Cortex of kidney (tissue), 1 donor: ENCODE data around the gene NYAP1.

Experiments
- DNase-seq: peaks from one replicate; lab custom pipeline; 2025; lab: John Stamatoyannopoulos, UW

NYAP1 gene

DNA sequence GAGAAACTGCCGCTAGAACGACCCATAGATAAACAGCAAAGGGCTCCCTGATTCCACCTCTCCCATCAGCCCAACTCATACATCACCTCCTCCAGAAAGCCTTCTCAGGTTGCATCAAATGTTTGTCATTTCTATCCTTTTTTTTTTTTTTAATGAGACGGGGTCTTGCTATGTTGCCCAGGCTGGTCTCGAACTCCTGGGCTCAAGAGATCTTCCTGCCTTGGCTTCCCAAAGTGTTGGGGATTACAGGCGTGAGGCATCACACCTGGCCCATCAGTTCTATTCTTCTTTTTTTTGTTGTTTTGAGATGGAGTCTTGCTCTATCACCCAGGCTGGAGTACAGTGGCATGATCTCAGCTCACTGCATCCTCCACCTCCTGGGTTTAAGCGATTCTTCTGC lies 26.7 kb upstream of the NYAP1 start:
- no peak for DNase-seq

- no peak for DNase-seq
Measured at GRCh38 chr7:100464210-100464660, 19.5 kb upstream of the NYAP1 start, which contains the start of gene SPACDR. Gene SPACDR (minus strand): TSS chr7:100464260. CDS start chr7:100464025, 235 bp downstream.

DNA sequence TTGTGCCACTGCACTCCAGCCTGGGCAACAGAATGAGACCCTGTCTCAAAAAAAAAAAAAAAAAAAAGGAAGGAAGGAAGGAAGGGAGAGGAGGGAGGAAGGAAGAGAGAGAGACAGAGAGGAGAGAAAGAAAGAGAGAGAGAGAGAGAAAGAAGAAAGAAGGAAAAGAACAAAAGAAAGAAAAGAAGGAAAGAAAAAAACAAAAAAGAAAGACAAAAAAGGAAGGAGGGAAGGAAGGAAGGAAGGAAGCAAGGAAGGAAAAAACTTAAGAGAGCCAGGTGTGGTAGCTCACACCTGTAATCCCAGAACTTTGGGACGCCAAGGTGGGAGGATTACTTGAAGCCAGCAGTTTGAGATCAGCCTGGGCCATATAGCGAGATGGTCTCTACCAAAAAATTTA lies 18.9 kb upstream of the NYAP1 start:
- DNase-seq = no peak

- no peak for DNase-seq
Measured at GRCh38 chr7:100465299-100465698, 18.4 kb upstream of the NYAP1 start.

- no peak for DNase-seq
Measured at GRCh38 chr7:100465702-100466311, 17.9 kb upstream of the NYAP1 start.

DNA sequence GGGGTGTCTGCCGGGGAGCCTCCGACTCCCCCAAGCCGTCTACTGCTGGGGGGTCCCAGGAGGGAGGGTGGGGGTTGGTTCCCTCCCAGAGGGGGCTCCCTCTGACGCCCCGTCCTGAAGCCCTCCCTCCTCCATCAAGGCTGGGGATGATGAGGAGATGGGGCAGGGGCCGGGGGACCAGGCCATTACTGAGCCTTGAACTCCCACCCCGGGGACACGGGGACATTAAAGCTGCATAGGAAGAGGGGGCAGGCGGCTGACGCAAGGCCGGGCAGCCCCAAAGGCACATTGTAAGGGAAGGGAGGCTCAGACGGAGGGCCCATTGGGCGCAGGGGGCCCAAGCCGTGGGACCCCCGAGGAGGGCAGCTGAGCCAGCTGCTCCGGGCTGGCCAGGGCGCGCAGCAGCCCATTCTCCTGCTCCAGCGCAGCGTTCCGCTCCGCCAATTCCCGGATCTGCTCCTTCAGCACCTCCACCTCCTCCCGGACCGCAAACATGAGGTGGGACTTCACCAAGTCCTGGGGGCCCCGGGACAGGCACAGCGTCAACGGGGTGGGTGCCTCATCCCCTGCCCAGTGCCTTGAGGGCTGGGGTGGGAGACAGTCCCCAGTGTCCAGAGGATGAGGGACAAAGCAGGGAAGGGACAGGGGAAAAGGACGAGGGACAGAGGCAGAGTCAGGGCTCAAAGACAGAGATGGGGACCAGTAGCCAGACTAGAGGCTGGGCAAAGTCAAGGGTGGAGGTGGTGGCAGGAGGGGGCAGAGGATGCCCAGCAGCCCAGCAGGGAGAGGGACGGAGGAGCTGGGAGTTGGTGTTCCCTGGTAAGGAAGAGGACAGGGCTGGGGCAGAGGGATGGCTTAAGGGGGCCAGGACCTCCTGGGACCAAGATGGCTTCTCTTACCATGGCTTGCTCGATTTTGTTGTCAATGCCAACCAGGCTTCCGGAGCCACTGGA lies 16.8 kb upstream of the NYAP1 start:
- no peak for DNase-seq

- DNase-seq = no peak
Measured at GRCh38 chr7:100467638-100468373, 15.9 kb upstream of the NYAP1 start.

- no peak for DNase-seq
Measured at GRCh38 chr7:100469227-100470044, 14.3 kb upstream of the NYAP1 start.

GRCh38 chr7:100471021-100471420 lies 12.7 kb upstream of the NYAP1 start:
- no peak for DNase-seq

- DNase-seq = no peak
Measured at GRCh38 chr7:100472121-100472851, 11.4 kb upstream of the NYAP1 start.

DNA sequence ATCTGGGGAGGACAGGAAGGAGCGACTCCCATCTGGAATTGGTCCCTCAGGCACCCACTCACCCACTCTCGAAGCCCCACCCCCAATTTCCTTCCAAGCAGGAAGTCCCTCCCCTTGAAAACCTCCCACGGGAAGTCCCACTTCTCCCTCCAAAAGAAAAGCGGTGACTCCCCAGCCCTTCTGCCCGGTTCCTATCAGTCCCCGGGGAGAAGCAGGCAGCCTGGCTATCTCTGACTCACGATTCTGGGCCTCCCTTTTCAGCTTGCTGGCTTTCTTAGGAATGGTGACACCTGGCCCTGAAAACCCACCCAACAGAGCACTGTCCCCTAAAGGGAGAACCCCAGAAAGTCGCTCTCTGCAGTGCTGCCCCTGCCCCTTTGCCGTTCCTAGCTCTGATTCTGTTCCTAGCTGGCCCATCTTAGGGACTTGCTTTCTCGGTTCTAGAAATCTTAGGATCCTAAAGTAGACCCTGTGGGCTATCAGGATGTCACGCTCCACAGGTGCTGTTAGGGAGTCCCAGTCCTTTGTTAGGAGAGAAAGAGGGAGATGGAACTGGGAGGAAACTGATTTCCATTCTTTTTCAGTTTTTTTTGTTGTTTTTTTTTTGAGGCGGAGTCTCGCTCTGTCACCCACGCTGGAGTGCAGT lies 10.8 kb upstream of the NYAP1 start:
- DNase-seq = no peak

- no peak for DNase-seq
Measured at GRCh38 chr7:100475549-100475948, 8.2 kb upstream of the NYAP1 start.

GRCh38 chr7:100476101-100476780 lies 7.5 kb upstream of the NYAP1 start:
- no peak for DNase-seq

DNA sequence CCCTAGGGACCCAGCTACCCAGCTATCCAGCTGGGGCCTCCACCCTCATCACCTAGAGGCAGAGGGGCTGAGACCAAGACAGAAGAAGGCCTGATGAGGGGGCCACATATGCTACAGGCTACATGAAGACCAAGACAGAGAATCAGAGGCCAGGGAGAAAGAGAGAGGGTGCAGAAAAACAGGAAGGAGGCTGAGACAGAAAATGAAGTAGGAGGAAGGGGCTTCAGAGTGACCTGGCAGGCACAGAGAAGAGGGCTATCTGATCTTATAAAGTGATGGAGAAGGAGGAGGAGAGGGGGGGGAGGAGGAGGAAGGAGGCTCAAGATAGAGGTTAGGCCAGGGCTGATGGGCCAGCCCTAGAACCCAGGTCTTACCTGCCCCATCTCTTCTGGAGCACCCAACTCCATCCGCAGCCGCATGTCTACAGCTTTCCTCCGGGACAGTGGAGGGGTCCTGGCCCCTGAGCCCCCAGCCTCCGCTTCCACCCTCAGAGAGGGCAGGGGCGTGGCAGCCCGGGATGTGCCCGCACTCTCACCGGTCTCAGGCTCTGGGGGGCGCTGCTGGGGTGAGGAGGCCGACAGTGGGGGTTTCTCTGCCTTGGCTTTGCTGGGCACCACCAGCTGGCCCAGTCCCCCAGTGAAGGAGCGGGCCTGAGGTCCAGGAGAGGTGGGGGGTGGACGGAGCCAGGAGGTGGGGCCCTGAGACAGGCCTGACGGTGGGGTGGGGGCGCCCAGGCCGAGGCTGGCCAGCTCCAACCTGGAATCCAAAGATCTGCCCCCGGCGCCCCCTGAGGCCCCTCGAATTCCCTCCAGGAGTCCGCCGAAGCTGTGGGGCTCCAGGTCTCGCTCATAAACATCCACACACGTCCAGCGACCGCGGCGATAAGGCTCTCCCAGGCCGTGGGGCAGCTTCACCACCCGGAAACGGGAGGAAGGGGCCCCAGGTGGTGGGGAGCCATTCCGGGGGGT lies 6.5 kb upstream of the NYAP1 start:
- DNase-seq = no peak

DNA sequence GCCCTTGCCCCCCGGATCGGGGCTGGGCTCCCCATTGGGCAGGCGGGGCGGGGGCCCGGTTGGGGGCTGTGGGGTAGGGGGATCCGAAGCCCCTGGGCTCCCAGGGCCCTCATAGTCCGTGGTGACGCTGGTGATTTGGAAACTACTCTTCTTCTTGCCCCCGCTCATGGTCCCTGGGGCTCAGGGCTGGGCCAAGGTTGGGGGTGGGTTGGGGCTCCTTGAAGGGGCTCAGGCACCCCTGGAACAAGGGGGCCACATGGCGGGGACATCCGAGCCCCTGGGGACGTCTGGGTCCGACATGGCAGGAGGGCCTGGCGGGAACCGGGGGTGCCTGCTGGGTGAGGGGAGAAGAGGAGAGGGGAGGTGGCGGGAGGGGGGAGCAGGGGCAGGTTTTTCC lies 5.9 kb upstream of the NYAP1 start:
- DNase-seq = no peak

DNA sequence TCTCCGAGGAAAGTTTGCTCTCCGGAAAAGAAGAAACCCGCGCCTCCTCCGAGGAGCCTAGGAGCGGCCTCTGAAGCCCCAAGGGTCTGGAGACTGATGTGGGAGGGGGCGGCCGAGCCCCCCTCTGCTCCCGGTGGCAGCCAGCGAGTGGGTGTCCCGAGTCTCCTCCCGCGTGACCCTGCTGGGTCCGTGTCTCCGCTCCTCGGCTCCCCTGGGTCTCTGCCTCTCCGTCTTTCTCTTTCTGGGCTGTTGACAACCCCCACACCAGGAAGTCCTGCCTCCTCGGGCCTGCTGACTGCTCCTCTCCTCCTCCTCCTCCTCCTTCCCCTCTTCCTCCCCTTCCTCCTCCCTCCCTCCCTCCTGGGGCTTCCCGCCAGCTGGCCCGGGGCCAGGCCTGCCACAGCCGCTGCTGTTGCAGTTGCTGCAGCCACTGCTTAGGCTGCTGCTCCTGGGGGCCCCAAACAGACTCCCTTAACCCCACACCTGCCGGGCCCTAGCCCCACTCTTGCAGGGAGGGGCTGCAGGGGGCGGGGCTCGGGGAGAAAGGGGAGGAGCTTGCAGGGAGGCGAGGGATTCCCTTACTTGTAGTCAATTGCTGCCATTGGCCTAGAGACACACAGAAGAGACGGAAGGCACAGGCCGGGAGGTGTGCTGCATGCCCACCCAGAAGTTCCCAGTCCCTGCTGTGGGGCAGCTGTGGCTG lies 4.6 kb upstream of the NYAP1 start, which contains the start of gene TSC22D4:
Gene TSC22D4 (minus strand): TSS at position 257 of the 703 bp plus-strand sequence. CDS start 1,176 bp downstream, outside the sequence.
- no peak for DNase-seq

DNA sequence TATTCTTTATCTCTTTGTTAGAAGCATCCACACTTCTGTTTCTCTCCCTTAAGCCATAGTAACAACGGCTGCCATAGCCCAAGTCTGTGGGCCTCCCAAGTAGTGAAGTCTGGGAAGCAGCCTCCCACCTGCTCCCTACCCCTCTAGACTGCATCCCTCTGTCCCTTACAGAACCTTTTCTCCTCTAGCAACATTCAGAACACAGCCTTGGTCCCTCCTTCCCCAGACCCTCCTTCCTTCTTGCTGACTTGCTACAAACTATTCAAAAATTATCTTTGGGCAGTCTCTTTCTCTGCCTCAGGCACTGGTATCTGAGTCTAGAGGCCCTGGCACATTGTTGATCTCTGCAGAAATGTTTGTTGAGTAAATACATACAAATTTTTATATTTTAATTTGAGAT lies 2.3 kb upstream of the NYAP1 start:
- no peak for DNase-seq

DNA sequence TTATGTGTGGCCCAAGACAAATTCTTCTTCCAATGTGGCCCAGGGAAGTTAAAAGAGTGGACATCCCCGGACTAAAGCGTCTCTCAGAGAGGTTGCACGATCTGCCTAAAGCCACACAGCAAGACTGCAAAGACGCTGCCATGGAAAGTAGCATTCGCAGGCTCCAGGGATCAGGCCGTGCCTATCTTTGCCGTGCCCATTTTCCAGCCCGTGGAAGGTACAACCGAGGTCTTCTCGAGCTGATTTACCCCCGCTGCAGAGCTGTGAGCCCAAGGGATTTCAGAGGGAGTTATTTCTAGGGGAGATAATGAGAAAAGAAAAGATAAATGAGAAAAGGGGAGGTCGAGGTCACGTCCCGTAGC lies 1.0 kb upstream of the NYAP1 start:
- DNase-seq = no peak
